SK-N-SH treated with all-trans-retinoic acid at 6 μM for 48 hours (cell line): ENCODE data around the gene EXOC1.

Experiments used
- ATAC-seq: fragments of 200-7000 bp; cut with Tn5 transposase; 3 replicates; pipeline ENCODE4 v1.9.1; 2020; ENCODE audit warnings: mild to moderate bottlenecking, moderate library complexity
- ARNTL ChIP-seq: fragments of 450-650 bp; formaldehyde crosslinking; IDR thresholded peaks from 2 replicates; pipeline ENCODE4 v1.5.0; 2020; ENCODE audit warnings: low read depth, mild to moderate bottlenecking, moderate library complexity, borderline replicate concordance
- BACH2 ChIP-seq: fragments of 250-450 bp; sonication (Bioruptor Pico); IDR thresholded peaks from 2 replicates; pipeline ENCODE4 v1.9.0; 2021; ENCODE audit warnings: mild to moderate bottlenecking, borderline replicate concordance
- CSDC2 ChIP-seq: fragments of 250-450 bp; sonication (Bioruptor Pico); IDR thresholded peaks from 2 replicates; pipeline ENCODE4 v1.5.0; 2020; ENCODE audit warnings: mild to moderate bottlenecking, moderate library complexity
- CSRNP3 ChIP-seq: fragments of 250-450 bp; sonication (Bioruptor Pico); IDR thresholded peaks from 2 replicates; pipeline ENCODE4 v1.5.1; 2021; ENCODE audit warnings: mild to moderate bottlenecking, moderate library complexity
- POU6F1 ChIP-seq: fragments of 250-450 bp; sonication (Bioruptor Pico); IDR thresholded peaks from 2 replicates; pipeline ENCODE4 v1.8.0; 2021; ENCODE audit warnings: low read depth, mild to moderate bottlenecking, moderate library complexity, borderline replicate concordance
- PPARA ChIP-seq: fragments of 250-450 bp; sonication (Bioruptor Pico); IDR thresholded peaks from 2 replicates; pipeline ENCODE4 v1.5.0; 2020; ENCODE audit warnings: mild to moderate bottlenecking, borderline replicate concordance
- RARB ChIP-seq: fragments of 250-450 bp; sonication (Bioruptor Pico); IDR thresholded peaks from 2 replicates; pipeline ENCODE4 v1.8.0; 2021; ENCODE audit warnings: mild to moderate bottlenecking, moderate library complexity
- TCF4 ChIP-seq: fragments of 250-450 bp; sonication (Bioruptor Pico); IDR thresholded peaks from 2 replicates; pipeline ENCODE4 v1.8.0; 2021; ENCODE audit warnings: mild to moderate bottlenecking, moderate library complexity, borderline replicate concordance
- TOX ChIP-seq: fragments of 250-450 bp; sonication (Bioruptor Pico); IDR thresholded peaks from 2 replicates; pipeline ENCODE4 v1.8.0; 2021; ENCODE audit warnings: mild to moderate bottlenecking, moderate library complexity, borderline replicate concordance
- TSHZ2 ChIP-seq: fragments of 250-450 bp; sonication (Bioruptor Pico); IDR thresholded peaks from 2 replicates; pipeline ENCODE4 v1.5.0; 2020; ENCODE audit warnings: mild to moderate bottlenecking, moderate library complexity
- ZFP3 ChIP-seq: fragments of 250-450 bp; sonication (Bioruptor Pico); IDR thresholded peaks from 2 replicates; pipeline ENCODE4 v1.5.0; 2020; ENCODE audit warnings: mild to moderate bottlenecking, moderate library complexity
- ZFP30 ChIP-seq: fragments of 450-650 bp; formaldehyde crosslinking; IDR thresholded peaks from 2 replicates; pipeline ENCODE4 v1.5.0; 2022; ENCODE audit warnings: mild to moderate bottlenecking, moderate library complexity
- ZNF70 ChIP-seq: fragments of 450-650 bp; formaldehyde crosslinking; IDR thresholded peaks from 2 replicates; pipeline ENCODE4 v1.5.0; 2020; ENCODE audit warnings: mild to moderate bottlenecking, moderate library complexity

The EXOC1 gene

GRCh38 chr4:55871299-55871800 lies 17.9 kb downstream of the EXOC1 start (continued):
- TF ChIP-seq ZNF70 (CRISPR knock-in tag) (no peak), TSHZ2 (no peak)

- no peak for ATAC-seq
- TF ChIP-seq ZFP3 (CRISPR knock-in tag) = no peak
These were observed 21.4 kb downstream of the EXOC1 start for GRCh38 chr4:55874831-55875230.

- no peak for TF ChIP-seq RARB (CRISPR knock-in tag)
- no peak for TF ChIP-seq PPARA (CRISPR knock-in tag)
- TF ChIP-seq ZNF70 (CRISPR knock-in tag) = no peak
- no peak for TF ChIP-seq POU6F1 (CRISPR knock-in tag)
- TF ChIP-seq ZFP3 (CRISPR knock-in tag) = no peak
- no peak for TF ChIP-seq CSRNP3
- no peak for TF ChIP-seq TSHZ2
- TF ChIP-seq ZFP30 (CRISPR knock-in tag) = no peak
- no peak for ATAC-seq
These were observed 22.9 kb downstream of the EXOC1 start for GRCh38 chr4:55876387-55876786.

- no peak; the same call in 2 of the 3 replicates for ATAC-seq
- TF ChIP-seq TOX (CRISPR knock-in tag) (no peak), POU6F1 (CRISPR knock-in tag) (no peak), ZFP3 (CRISPR knock-in tag) (no peak), BACH2 (CRISPR knock-in tag) (no peak), TSHZ2 (no peak), CSDC2 (CRISPR knock-in tag) (no peak), TCF4 (CRISPR knock-in tag) (no peak), ARNTL (CRISPR knock-in tag) (no peak)
These were observed 25.8 kb downstream of the EXOC1 start for GRCh38 chr4:55879224-55879623.
